Endothelial cell of umbilical vein (primary cell): Measurements from ENCODE around the gene CCL8. TPM values are rescaled to one million over a fixed set of nuclear protein-coding genes. Genes with fewer than 3 reads are reported as not detected.

Source experiments
- BruUV-seq: library from RNA; stranded (reverse); fragments of 400-500 nt; replicated peaks from 2 replicates; lab custom pipeline; 2021; lab: Mats Ljungman, UMichigan
- CTCF ChIA-PET: fragments of 300-600, 350-600 bp; sonication (Branson Sonifier 250); formaldehyde crosslinking; loops from one replicate; lab custom pipeline; 2021; ENCODE audit warnings: antibody characterized with exemption, inconsistent platforms; lab: Charles Lee
- POLR2A ChIA-PET: fragments of 300-600, 350-600 bp; sonication (Branson Sonifier 250); formaldehyde crosslinking; loops from one replicate; lab custom pipeline; 2021; ENCODE audit warnings: antibody characterized with exemption, inconsistent platforms; lab: Charles Lee
- DNase-seq: peaks from one replicate; pipeline ENCODE4 v3.0.0-alpha.2; 2011; ENCODE audit warnings: low read depth, low spot score
- FAIRE-seq: peaks from 2 replicates; lab custom pipeline; 2011; peaks lifted over from hg19 to GRCh38; lab: Jason Lieb, UNC
- H2AFZ ChIP-seq: 2 replicates; pipeline ENCODE4 v1.6.0; 2012; ENCODE audit warnings: low read depth, low read length, control low read depth, inconsistent platforms
- H3K27ac ChIP-seq: 2 replicates; pipeline ENCODE4 v1.5.1; 2011; ENCODE audit warnings: low read depth, mild to moderate bottlenecking, control low read depth, low read length, moderate library complexity; ENCODE audit not compliant: insufficient read depth
- H3K27me3 ChIP-seq, 2 experiments: 2 replicates each; pipeline versions ENCODE4 v1.6.0 to v1.6.1; 2011; ENCODE audit warnings: low read length in 2 of 2, mixed read lengths in 1 of 2; ENCODE audit not compliant: control insufficient read depth in 2 of 2, insufficient read depth in 2 of 2
- H3K36me3 ChIP-seq, 2 experiments: 2 replicates in 1 of 2; 3 replicates in 1 of 2; pipeline ENCODE4 v1.5.1; 2011; ENCODE audit warnings: low read length in 2 of 2, mild to moderate bottlenecking in 1 of 2, moderate library complexity in 1 of 2; ENCODE audit not compliant: control insufficient read depth in 2 of 2, insufficient read depth in 2 of 2; ENCODE audit errors: extremely low read depth in 1 of 2
- H3K4me1 ChIP-seq: 3 replicates; pipeline ENCODE4 v1.5.1; 2011; ENCODE audit warnings: mild to moderate bottlenecking, low read length; ENCODE audit not compliant: control insufficient read depth, insufficient read depth; ENCODE audit errors: extremely low read depth
- H3K4me2 ChIP-seq: 2 replicates; pipeline ENCODE4 v1.6.1; 2011; ENCODE audit warnings: low read length, control low read depth, mixed read lengths; ENCODE audit not compliant: insufficient read depth
- H3K4me3 ChIP-seq, 3 experiments: fragments of 200-600 bp in 1 of 3; sonication (generic), shearing (Covaris generic) in 1 of 3; replicated peaks in 1 of 3; 2 replicates each; pipeline ENCODE4 v1.5.1; 2011 to 2016; ENCODE audit warnings: control low read depth in 3 of 3, low read length in 3 of 3, mild to moderate bottlenecking in 2 of 3, inconsistent platforms in 1 of 3, low read depth in 1 of 3, moderate library complexity in 1 of 3; ENCODE audit not compliant: insufficient read depth in 1 of 3
- H3K79me2 ChIP-seq: 2 replicates; pipeline ENCODE4 v1.6.0; 2012; ENCODE audit warnings: low read length, inconsistent platforms; ENCODE audit not compliant: control insufficient read depth, insufficient read depth
- H3K9ac ChIP-seq: replicated peaks from 2 replicates; pipeline ENCODE3; 2011; ENCODE audit warnings: low read length, control low read depth; ENCODE audit not compliant: insufficient read depth; ENCODE audit errors: extremely low read depth
- H3K9me1 ChIP-seq: replicated peaks from 3 replicates; pipeline ENCODE4 v1.6.0; 2011; ENCODE audit warnings: mild to moderate bottlenecking, low read length; ENCODE audit not compliant: control insufficient read depth, insufficient read depth; ENCODE audit errors: extremely low read depth
- H3K9me3 ChIP-seq: replicated peaks from 2 replicates; pipeline ENCODE4 v1.5.1; 2012; ENCODE audit warnings: low read length, inconsistent platforms; ENCODE audit not compliant: control insufficient read depth, insufficient read depth
- H4K20me1 ChIP-seq: replicated peaks from 2 replicates; pipeline ENCODE3; 2011; ENCODE audit warnings: mild to moderate bottlenecking, low read length; ENCODE audit not compliant: control insufficient read depth, insufficient read depth; ENCODE audit errors: extremely low read depth
- EZH2 ChIP-seq: IDR thresholded peaks from 2 replicates; pipeline ENCODE4 v1.6.1; 2012; ENCODE audit warnings: borderline replicate concordance, low read depth, mild to moderate bottlenecking, moderate library complexity, low read length, inconsistent platforms; ENCODE audit not compliant: severe bottlenecking
- FOS ChIP-seq: IDR thresholded peaks from 2 replicates; pipeline ENCODE4 v1.6.1; 2011; ENCODE audit warnings: mild to moderate bottlenecking, low read length, moderate library complexity, borderline replicate concordance; ENCODE audit not compliant: insufficient read depth
- GATA2 ChIP-seq: IDR thresholded peaks from 2 replicates; pipeline ENCODE4 v1.7.0; 2011; ENCODE audit warnings: low read depth, mild to moderate bottlenecking, moderate library complexity, mixed read lengths, low read length; ENCODE audit not compliant: insufficient read length, insufficient read depth
- JUN ChIP-seq: IDR thresholded peaks from 2 replicates; pipeline ENCODE4 v1.6.1; 2011; ENCODE audit warnings: borderline replicate concordance, low read depth; ENCODE audit not compliant: insufficient read length, insufficient read depth
- MYC ChIP-seq: IDR thresholded peaks from one replicate; pipeline ENCODE4 v1.6.1; 2011; ENCODE audit warnings: mild to moderate bottlenecking, low read depth, low read length
- POLR2A ChIP-seq: IDR thresholded peaks from 2 replicates; pipeline ENCODE4 v1.6.1; 2012; ENCODE audit warnings: low read depth, mild to moderate bottlenecking, control low read depth, low read length
- POLR2AphosphoS5 ChIP-seq: IDR thresholded peaks from 2 replicates; pipeline ENCODE4 v1.6.1; 2012; ENCODE audit warnings: low read depth, mild to moderate bottlenecking, control low read depth, low read length, moderate library complexity; ENCODE audit not compliant: insufficient read depth
- dilution Hi-C: fragments of 300-500 bp; cut with MboI; formaldehyde crosslinking; loops from one replicate; pipeline ENCODE4 v1.15.0; 2019; ENCODE audit warnings: low sequenced_read_pairs; ENCODE audit not compliant: extremely low pct_ligation_motif_present
- intact Hi-C: fragments of 100-400 bp; cut with micrococcal nuclease; formaldehyde crosslinking; loops from one replicate; pipeline ENCODE4 v1.10.0; 2022
- polyA plus RNA-seq, 4 experiments: library from polyadenylated mRNA; depleted of rRNA in 3 of 4; stranded (reverse) in 3 of 4; unstranded in 1 of 4; fragments of >200 nt; gene quantifications; 2 replicates each; pipeline versions ENCODE4 v1.2.1 to v1.2.3, GENCODE V29; 2011 to 2012; ENCODE audit warnings: missing spikeins in 1 of 4
- total RNA-seq: library from RNA; stranded (reverse); gene quantifications from 2 replicates; pipeline ENCODE4 v1.2.3, GENCODE V29; 2021
- TF ChIP-seq, protein P1 (sequence below): IDR thresholded peaks from 2 replicates; pipeline ENCODE4 v1.6.1; 2011; ENCODE audit not compliant: insufficient read depth, insufficient read length
- TF ChIP-seq, protein P2 (sequence below), 2 donors: IDR thresholded peaks; 1 replicate in 1 of 2; 2 replicates in 1 of 2; pipeline ENCODE4 v1.5.1; 2011; ENCODE audit warnings: low read length in 2 of 2, mild to moderate bottlenecking in 2 of 2, moderate library complexity in 2 of 2, control low read depth in 1 of 2, inconsistent platforms in 1 of 2, low read depth in 1 of 2; ENCODE audit not compliant: insufficient read depth in 1 of 2; ENCODE audit errors: extremely low read depth in 1 of 2

The CCL8 gene
- total and polyA plus RNA-seq, 2 donors (not counting 3 experiments of a cell fraction or from before 2014, with no cell fraction given): not detected

DNA sequence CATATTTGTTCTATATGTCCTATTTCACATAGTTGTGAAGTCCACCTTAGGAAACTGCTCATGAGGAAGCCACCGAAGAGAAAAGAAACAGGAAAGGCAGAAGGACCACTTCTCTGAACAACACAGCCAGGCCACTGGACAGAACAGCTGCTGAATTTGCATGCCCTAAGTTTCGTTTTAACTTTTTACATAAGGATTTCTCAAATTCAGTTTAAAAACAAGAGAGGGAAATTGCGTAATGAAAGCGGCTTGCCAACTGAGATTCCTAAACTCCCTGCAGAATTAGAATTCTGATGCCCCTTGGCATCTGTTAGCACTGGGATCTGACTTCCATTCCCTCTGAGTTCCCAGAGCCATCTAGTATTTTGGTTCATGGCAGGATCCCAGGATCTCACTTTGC, 5.0 kb upstream of the CCL8 start:
- Histone ChIP-seq H3K9me1 (no peaks in the 10 kb centered on the region), H3K4me1 (no peaks in the 10 kb centered on the region), H3K9me3 (no peaks in the 10 kb centered on the region), H3K9ac (no peak overlapping the region), H3K4me2 (no peak overlapping the region), H3K27ac (no peak overlapping the region), H3K36me3 (no peaks in the 10 kb centered on the region), H3K27me3 (peaks cover 19 to 22% of the 10 kb centered on the region in 2 experiments), H3K79me2 (no peaks in the 10 kb centered on the region), H3K4me3 (no peak overlapping the region), H4K20me1 (no peaks in the 10 kb centered on the region), H2AFZ (no peak overlapping the region)
- DNase-seq (peak; percentile 26), FAIRE-seq (no peak)
- ChIA-PET POLR2A (no interaction called here), CTCF (interaction anchor here (8.7 kb wide), 1 partner anchor 112 kb away, joined by 202 read pairs; no protein-coding TSS in a partner anchor)
- dilution Hi-C loops: loop anchor here (25.0 kb wide), 1 partner anchor 102 kb away; no protein-coding TSS in a partner anchor
- intact Hi-C loops: loop anchor here (1.0 kb wide), 1 partner anchor 13 kb away; no protein-coding TSS in a partner anchor
- no TSS peak for BruUV-seq
- TF ChIP-seq FOS (no peak), EZH2 (no peak), POLR2A (no peak), POLR2AphosphoS5 (no peak), MYC (no peak), GATA2 (no peak), JUN (no peak)
- TF ChIP-seq, protein P1, sequence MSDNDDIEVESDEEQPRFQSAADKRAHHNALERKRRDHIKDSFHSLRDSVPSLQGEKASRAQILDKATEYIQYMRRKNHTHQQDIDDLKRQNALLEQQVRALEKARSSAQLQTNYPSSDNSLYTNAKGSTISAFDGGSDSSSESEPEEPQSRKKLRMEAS: no peak
- TF ChIP-seq, protein P2, sequence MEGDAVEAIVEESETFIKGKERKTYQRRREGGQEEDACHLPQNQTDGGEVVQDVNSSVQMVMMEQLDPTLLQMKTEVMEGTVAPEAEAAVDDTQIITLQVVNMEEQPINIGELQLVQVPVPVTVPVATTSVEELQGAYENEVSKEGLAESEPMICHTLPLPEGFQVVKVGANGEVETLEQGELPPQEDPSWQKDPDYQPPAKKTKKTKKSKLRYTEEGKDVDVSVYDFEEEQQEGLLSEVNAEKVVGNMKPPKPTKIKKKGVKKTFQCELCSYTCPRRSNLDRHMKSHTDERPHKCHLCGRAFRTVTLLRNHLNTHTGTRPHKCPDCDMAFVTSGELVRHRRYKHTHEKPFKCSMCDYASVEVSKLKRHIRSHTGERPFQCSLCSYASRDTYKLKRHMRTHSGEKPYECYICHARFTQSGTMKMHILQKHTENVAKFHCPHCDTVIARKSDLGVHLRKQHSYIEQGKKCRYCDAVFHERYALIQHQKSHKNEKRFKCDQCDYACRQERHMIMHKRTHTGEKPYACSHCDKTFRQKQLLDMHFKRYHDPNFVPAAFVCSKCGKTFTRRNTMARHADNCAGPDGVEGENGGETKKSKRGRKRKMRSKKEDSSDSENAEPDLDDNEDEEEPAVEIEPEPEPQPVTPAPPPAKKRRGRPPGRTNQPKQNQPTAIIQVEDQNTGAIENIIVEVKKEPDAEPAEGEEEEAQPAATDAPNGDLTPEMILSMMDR (IDR thresholded peaks at IDR 0.05; ENCODE audit: extremely low read depth in 1 of 2, insufficient read depth in 1 of 2, low read depth in 1 of 2, low read length in 2 of 2): no peak
